Measurements from ENCODE around the gene ELK3. TPM values are rescaled to one million over a fixed set of nuclear protein-coding genes. Genes with fewer than 3 reads are reported as not detected.
A peak's percentile ranks its signal among the peaks of the same experiment; 100 is the strongest.

Gene ELK3
- total and polyA plus RNA-seq, 5 experiments from 2014 or later, result 7.5 to 46.1 (median 18.9) TPM

- Mint-ChIP-seq H3K9me3 (peaks cover 0 to 2% (median 0%) of the 10 kb centered on the region in 9 donors), H3K27me3 (no peaks in the 10 kb centered on the region), H3K27ac (peak overlapping the region; percentile 20 to 87 (median 72)), H3K36me3 (peaks cover 0 to 9% (median 2%) of the 10 kb centered on the region in 3 donors), H3K4me1 (peaks cover 40 to 89% (median 74%) of the 10 kb centered on the region in 4 donors), H3K4me3 (peak overlapping the region; percentile 29 to 77 (median 68))
- POLR2A ChIA-PET, result interaction anchor here (0.8 to 1.5 kb wide), 3 partner anchors 10 to 171 kb away, joined by 3 to 5 read pairs (median 4); partner anchors contain the start of gene LTA4H
- DNase-seq (peak in 3 of 10 donors; percentile 16 to 51 (median 47)), ATAC-seq (peak; percentile 51 to 64)
These were observed 11.7 kb downstream of the ELK3 start for GRCh38 chr12:96205908-96206307.

GRCh38 chr12:96206936-96207662 is 12.9 kb downstream of the ELK3 start:
- peaks cover 0 to 6% (median 0%) of the 10 kb centered on the region in 3 donors for H3K36me3 Mint-ChIP-seq
- POLR2A ChIA-PET, result interaction anchor here (0.9 kb wide), 1 partner anchor 9 kb away, joined by 3 read pairs; no protein-coding TSS in a partner anchor
- peak overlapping the region in 8 of 10 donors; percentile 8 to 77 (median 47) for H3K4me3 Mint-ChIP-seq
- peaks cover 42 to 88% (median 80%) of the 10 kb centered on the region in 4 donors for H3K4me1 Mint-ChIP-seq
- H3K27ac Mint-ChIP-seq, result peak overlapping the region in 5 of 10 donors; percentile 43 to 79 (median 71)
- ATAC-seq (no peak), DNase-seq (no peak)
- peaks cover 0 to 2% (median 0%) of the 10 kb centered on the region in 9 donors for H3K9me3 Mint-ChIP-seq
- no peaks in the 10 kb centered on the region for H3K27me3 Mint-ChIP-seq

- H3K9me3 Mint-ChIP-seq, result peaks cover 0 to 2% (median 0%) of the 10 kb centered on the region in 9 donors
- ATAC-seq (no peak), DNase-seq (no peak)
- H3K27me3 Mint-ChIP-seq, result no peaks in the 10 kb centered on the region
- POLR2A ChIA-PET, result interaction anchor here (1.7 to 5.0 kb wide), 3 partner anchors 8 to 28 kb away, joined by 4 to 45 read pairs (median 8); no protein-coding TSS in a partner anchor
- peaks cover 46 to 94% (median 89%) of the 10 kb centered on the region in 4 donors for H3K4me1 Mint-ChIP-seq
- H3K27ac Mint-ChIP-seq, result peak overlapping the region in 9 of 10 donors; percentile 47 to 83 (median 75)
- H3K4me3 Mint-ChIP-seq, result peak overlapping the region in 9 of 10 donors; percentile 69 to 93 (median 78)
- peaks cover 0 to 2% (median 0%) of the 10 kb centered on the region in 3 donors for H3K36me3 Mint-ChIP-seq
These were observed 14.2 kb downstream of the ELK3 start for GRCh38 chr12:96208346-96208745.

- Mint-ChIP-seq H3K4me3 (peak overlapping the region; percentile 7 to 93 (median 78)), H3K4me1 (peaks cover 49 to 97% (median 94%) of the 10 kb centered on the region in 4 donors), H3K27me3 (no peaks in the 10 kb centered on the region), H3K36me3 (no peaks in the 10 kb centered on the region), H3K9me3 (peaks cover 0 to 2% (median 0%) of the 10 kb centered on the region in 9 donors), H3K27ac (peak overlapping the region in 9 of 10 donors; percentile 47 to 90 (median 75))
- POLR2A ChIA-PET, result interaction anchor here (0.6 to 5.0 kb wide), 4 partner anchors 9 to 63 kb away, joined by 4 to 45 read pairs (median 6); no protein-coding TSS in a partner anchor
- DNase-seq, result peak in 1 of 10 donors; percentile 14
- no peak for ATAC-seq
These were observed 14.8 kb downstream of the ELK3 start for GRCh38 chr12:96208801-96209549.

- ATAC-seq, result peak; percentile 56 to 65
- Mint-ChIP-seq H3K27ac (peak overlapping the region; percentile 74 to 96 (median 90)), H3K4me3 (peak overlapping the region; percentile 69 to 95 (median 82)), H3K36me3 (no peaks in the 10 kb centered on the region), H3K27me3 (no peaks in the 10 kb centered on the region), H3K9me3 (peaks cover 0 to 2% (median 0%) of the 10 kb centered on the region in 9 donors), H3K4me1 (peaks cover 46 to 95% (median 89%) of the 10 kb centered on the region in 4 donors)
- peak in 6 of 10 donors; percentile 33 to 72 (median 50) for DNase-seq
- POLR2A ChIA-PET, result interaction anchor here (0.6 to 5.0 kb wide), 9 partner anchors 10 to 894 kb away, joined by 3 to 45 read pairs (median 4); partner anchors contain the start of gene CDK17
These were observed 16.3 kb downstream of the ELK3 start for GRCh38 chr12:96210376-96211055.

- H3K4me1 Mint-ChIP-seq, result peaks cover 37 to 85% (median 78%) of the 10 kb centered on the region in 4 donors
- peak overlapping the region in 9 of 10 donors; percentile 41 to 77 (median 65) for H3K4me3 Mint-ChIP-seq
- DNase-seq (no peak), ATAC-seq (no peak)
- H3K27me3 Mint-ChIP-seq, result no peaks in the 10 kb centered on the region
- POLR2A ChIA-PET, result interaction anchor here (0.8 to 5.0 kb wide), 6 partner anchors 12 to 189 kb away, joined by 3 to 45 read pairs (median 6); partner anchors contain the start of genes CDK17 and LTA4H
- H3K9me3 Mint-ChIP-seq, result peaks cover 0 to 2% (median 0%) of the 10 kb centered on the region in 9 donors
- H3K36me3 Mint-ChIP-seq, result no peaks in the 10 kb centered on the region
- H3K27ac Mint-ChIP-seq, result peak overlapping the region; percentile 66 to 91 (median 84)
These were observed 17.8 kb downstream of the ELK3 start for GRCh38 chr12:96211988-96212387.

- POLR2A ChIA-PET, result interaction anchor here (0.8 to 5.0 kb wide), 6 partner anchors 13 to 188 kb away, joined by 3 to 45 read pairs (median 6); partner anchors contain the start of gene CDK17
- DNase-seq (no peak), ATAC-seq (no peak)
- Mint-ChIP-seq H3K9me3 (peaks cover 0 to 2% (median 0%) of the 10 kb centered on the region in 9 donors), H3K27ac (peak overlapping the region; percentile 2 to 91 (median 81)), H3K4me1 (peaks cover 34 to 78% (median 71%) of the 10 kb centered on the region in 4 donors), H3K4me3 (peak overlapping the region in 9 of 10 donors; percentile 11 to 77 (median 46)), H3K36me3 (no peaks in the 10 kb centered on the region), H3K27me3 (no peaks in the 10 kb centered on the region)
These were observed 18.5 kb downstream of the ELK3 start for GRCh38 chr12:96212456-96213375.

GRCh38 chr12:96213869-96214268 is 19.7 kb downstream of the ELK3 start:
- ATAC-seq (no peak), DNase-seq (no peak)
- Mint-ChIP-seq H3K4me1 (peaks cover 31 to 68% (median 63%) of the 10 kb centered on the region in 4 donors), H3K27me3 (no peaks in the 10 kb centered on the region), H3K27ac (peak overlapping the region in 5 of 10 donors; percentile 13 to 83 (median 60)), H3K36me3 (no peaks in the 10 kb centered on the region), H3K9me3 (peaks cover 0 to 2% (median 0%) of the 10 kb centered on the region in 9 donors), H3K4me3 (peak overlapping the region in 3 of 10 donors; percentile 18 to 20 (median 20))
- POLR2A ChIA-PET, result interaction anchor here (0.9 kb wide), 1 partner anchor 152 kb away, joined by 3 read pairs; no protein-coding TSS in a partner anchor

GRCh38 chr12:96215919-96216273 is 21.7 kb downstream of the ELK3 start:
- no peak for ATAC-seq
- H3K4me3 Mint-ChIP-seq, result no peak overlapping the region
- H3K36me3 Mint-ChIP-seq, result no peaks in the 10 kb centered on the region
- no peaks in the 10 kb centered on the region for H3K27me3 Mint-ChIP-seq
- no peaks in the 10 kb centered on the region for H3K9me3 Mint-ChIP-seq
- peak overlapping the region in 3 of 10 donors; percentile 22 to 59 (median 29) for H3K27ac Mint-ChIP-seq
- peaks cover 21 to 48% (median 44%) of the 10 kb centered on the region in 4 donors for H3K4me1 Mint-ChIP-seq
- POLR2A ChIA-PET, result interaction anchor here (1.2 to 1.6 kb wide), 3 partner anchors 8 to 21 kb away, joined by 3 to 4 read pairs (median 4); no protein-coding TSS in a partner anchor
- no peak for DNase-seq

GRCh38 chr12:96218989-96219678 is 25.0 kb downstream of the ELK3 start:
- no peak overlapping the region for H3K4me3 Mint-ChIP-seq
- H3K36me3 Mint-ChIP-seq, result peaks cover 0 to 10% (median 5%) of the 10 kb centered on the region in 3 donors
- ATAC-seq (no peak), DNase-seq (no peak)
- POLR2A ChIA-PET, result interaction anchor here (0.7 to 1.1 kb wide), 2 partner anchors 101 to 181 kb away, joined by 3 to 5 read pairs; partner anchors contain the start of gene CDK17
- no peaks in the 10 kb centered on the region for H3K9me3 Mint-ChIP-seq
- no peak overlapping the region for H3K27ac Mint-ChIP-seq
- H3K27me3 Mint-ChIP-seq, result no peaks in the 10 kb centered on the region
- peaks cover 8 to 27% (median 16%) of the 10 kb centered on the region in 4 donors for H3K4me1 Mint-ChIP-seq

All from naive thymus-derived CD8-positive, alpha-beta T cell (primary cell).